ENCODE measurements around the gene SLC30A1. TPM values are rescaled to one million over a fixed set of nuclear protein-coding genes. Genes with fewer than 3 reads are reported as not detected.
A peak's percentile ranks its signal among the peaks of the same experiment; 100 is the strongest.

SLC30A1 gene
- total and polyA plus RNA-seq, 2 of the 13 experiments (the other 11 are each of a cell fraction or from before 2014, with no cell fraction given): 5.9 to 24.4 TPM

DNA sequence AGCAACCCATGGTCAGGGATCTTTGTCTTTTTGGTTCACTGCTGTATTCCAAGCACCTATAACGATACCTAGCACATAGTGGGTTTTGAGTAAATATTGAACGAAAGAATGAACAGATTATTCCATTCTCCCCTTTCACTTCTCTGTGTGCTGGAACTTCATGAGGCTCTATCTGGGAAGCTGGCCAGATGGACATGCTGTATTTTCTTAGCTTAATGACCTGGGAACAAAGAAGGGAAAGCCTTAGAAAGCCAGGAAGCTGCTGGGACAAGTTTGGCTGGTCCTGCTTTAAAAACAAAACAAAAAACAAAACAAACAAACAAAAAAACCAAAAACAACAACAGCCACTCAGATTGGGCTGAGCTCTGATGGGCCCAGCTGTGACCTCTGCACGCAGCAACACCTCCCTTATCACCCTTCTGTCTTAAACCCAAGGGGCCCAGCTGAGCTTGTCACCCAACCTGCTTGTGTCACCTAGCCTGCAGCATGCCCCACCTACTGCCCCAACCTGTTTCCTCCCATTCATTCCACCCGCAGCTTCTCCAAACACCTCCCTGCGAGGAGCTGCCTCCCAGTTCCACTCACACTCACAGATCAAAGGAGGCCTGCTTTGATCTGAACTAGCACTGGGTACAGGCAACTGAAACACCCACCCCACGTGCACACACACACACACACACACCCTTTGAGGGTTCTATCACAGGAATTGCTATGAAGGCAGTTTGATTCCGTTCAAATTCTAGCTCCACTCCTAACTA is 37.1 kb downstream of the SLC30A1 start:
- DNase-seq (ENCODE audit: low spot score) (peak; percentile 25), ATAC-seq (peak; percentile 26; the same call in 1 of the 3 replicates), FAIRE-seq (no peak)
- no peaks in the 10 kb centered on the region for H4K20me1 ChIP-seq (ENCODE audit: insufficient read depth, low read length)
- no peak overlapping the region for H3K27ac ChIP-seq (ENCODE audit: extremely low read length, insufficient read depth, low read length)
- no TSS peak for BruUV-seq (replicated peaks)
- no peak overlapping the region for H3K9ac ChIP-seq (ENCODE audit: insufficient read depth, low read depth, low read length)
- H3K4me3 ChIP-seq (replicated peaks in 1 of 3; ENCODE audit: insufficient read depth in 1 of 3, low read depth in 2 of 3, low read length in 3 of 3): no peak overlapping the region
- TF ChIP-seq PPARG (CRISPR knock-in tag; conservative IDR thresholded peaks at IDR 0.05) (no peak), BHLHE40 (IDR thresholded peaks at IDR 0.05; ENCODE audit: low read length) (peak; percentile 56), GATAD2A (CRISPR knock-in tag; IDR thresholded peaks at IDR 0.05) (peak; percentile 34; the same call in 1 of the 2 replicates), SALL1 (CRISPR knock-in tag; IDR thresholded peaks at IDR 0.05) (peak; percentile 20; the same call in 1 of the 2 replicates), TCF7 (IDR thresholded peaks at IDR 0.05; ENCODE audit: low read depth) (peak; percentile 59; the same call in 1 of the 2 replicates)
- H3K79me2 ChIP-seq (ENCODE audit: insufficient read depth, low read length): no peaks in the 10 kb centered on the region
- intact Hi-C loops (cut with micrococcal nuclease; ENCODE audit: unreplicated experiment) (no loop called here), in situ Hi-C loops (cut with HindIII; ENCODE audit: extremely low pct_ligation_motif_present, low pct_unique_long_range_greater_than_20kb) (no loop called here)
- peaks cover 23% of the 10 kb centered on the region for H3K4me1 ChIP-seq (ENCODE audit: insufficient read depth, low read length)
- POLR2A ChIA-PET: interaction anchor here (1.1 kb wide), 1 partner anchor 38 kb away, joined by 3 read pairs; the partner anchor contains the start of gene SLC30A1
- peaks cover 3 to 37% of the 10 kb centered on the region in 2 experiments; a peak in 4 of 5 replicates for H3K27me3 ChIP-seq (ENCODE audit: control insufficient read depth in 1 of 2, insufficient read depth in 2 of 2, low read length in 2 of 2)
- no peaks in the 10 kb centered on the region for H3K9me3 ChIP-seq (ENCODE audit: low read length)
- 0% methylated on average over 7 of the region's 7 CpGs for WGBS (ENCODE audit: low lambda C conversion rate)
- H3K4me2 ChIP-seq (ENCODE audit: low read depth, low read length): peak overlapping the region; percentile 19; the same call in 1 of the 2 replicates
- H3K36me3 ChIP-seq (replicated peaks in 1 of 2; ENCODE audit: control insufficient read depth in 1 of 2, insufficient read depth in 2 of 2, low read length in 2 of 2): no peaks in the 10 kb centered on the region
- H2AFZ ChIP-seq (ENCODE audit: low read length): no peak overlapping the region
- CTCF ChIA-PET (ENCODE audit: low intra/inter-chr PET ratio, low total read pairs): no interaction called here

- H3K9me3 ChIP-seq (ENCODE audit: low read length): no peaks in the 10 kb centered on the region
- no peaks in the 10 kb centered on the region for H3K36me3 ChIP-seq (replicated peaks in 1 of 2; ENCODE audit: control insufficient read depth in 1 of 2, insufficient read depth in 2 of 2, low read length in 2 of 2)
- no peak for ATAC-seq
- peaks cover 5 to 37% of the 10 kb centered on the region in 2 experiments; a peak in 4 of 5 replicates for H3K27me3 ChIP-seq (ENCODE audit: control insufficient read depth in 1 of 2, insufficient read depth in 2 of 2, low read length in 2 of 2)
- in situ Hi-C loops (cut with HindIII; ENCODE audit: extremely low pct_ligation_motif_present, low pct_unique_long_range_greater_than_20kb): no loop called here
- WGBS (ENCODE audit: low lambda C conversion rate): 36% methylated on average over 1 of the region's 2 CpGs
- H3K4me2 ChIP-seq (ENCODE audit: low read depth, low read length): no peak overlapping the region
- no peaks in the 10 kb centered on the region for H4K20me1 ChIP-seq (ENCODE audit: insufficient read depth, low read length)
- no peak overlapping the region for H3K4me3 ChIP-seq (replicated peaks in 1 of 3; ENCODE audit: insufficient read depth in 1 of 3, low read depth in 2 of 3, low read length in 3 of 3)
- TF ChIP-seq ZBTB37 (CRISPR knock-in tag; IDR thresholded peaks at IDR 0.05): no peak
- TF ChIP-seq HBP1 (CRISPR knock-in tag; IDR thresholded peaks at IDR 0.05; ENCODE audit: low read depth): no peak
- ChIA-PET CTCF (ENCODE audit: low intra/inter-chr PET ratio, low total read pairs) (no interaction called here), POLR2A (interaction anchor here (1.1 kb wide), 1 partner anchor 38 kb away, joined by 3 read pairs; the partner anchor contains the start of gene SLC30A1)
- BruUV-seq (replicated peaks): no TSS peak
- no peak overlapping the region for H2AFZ ChIP-seq (ENCODE audit: low read length)
- no peak for DNase-seq (ENCODE audit: low spot score)
- H3K27ac ChIP-seq (ENCODE audit: extremely low read length, insufficient read depth, low read length): no peak overlapping the region
- H3K9ac ChIP-seq (ENCODE audit: insufficient read depth, low read depth, low read length): no peak overlapping the region
- intact Hi-C loops (cut with micrococcal nuclease; ENCODE audit: unreplicated experiment): no loop called here
- FAIRE-seq: no peak
- H3K79me2 ChIP-seq (ENCODE audit: insufficient read depth, low read length): no peaks in the 10 kb centered on the region
- H3K4me1 ChIP-seq (ENCODE audit: insufficient read depth, low read length): peaks cover 23% of the 10 kb centered on the region
These were observed 37.7 kb downstream of the SLC30A1 start for GRCh38 chr1:211541278-211541677.

All from HepG2 (cell line).